Muscle of leg (tissue), 11 donors: Measurements from ENCODE around the gene NOC3L. TPM values are rescaled to one million over a fixed set of nuclear protein-coding genes. Genes with fewer than 3 reads are reported as not detected.

ENCODE experiments used
- DNase-seq: peaks from one replicate; pipeline ENCODE4 v3.0.0; 2013
- H3K27ac ChIP-seq: one replicate; pipeline ENCODE4 v1.5.1; 2013; ENCODE audit warnings: mild to moderate bottlenecking, low read length, control low read depth
- H3K27me3 ChIP-seq: one replicate; pipeline ENCODE4 v1.6.1; 2013; ENCODE audit warnings: low read length; ENCODE audit not compliant: control insufficient read depth, insufficient read depth
- H3K36me3 ChIP-seq: one replicate; pipeline ENCODE4 v1.6.1; 2013; ENCODE audit warnings: low read length; ENCODE audit not compliant: control insufficient read depth, insufficient read depth
- H3K4me1 ChIP-seq: one replicate; pipeline ENCODE4 v1.6.1; 2013; ENCODE audit warnings: low read length; ENCODE audit not compliant: control insufficient read depth, insufficient read depth
- H3K4me3 ChIP-seq: one replicate; pipeline ENCODE4 v1.5.1; 2013; ENCODE audit warnings: low read length, control low read depth
- H3K9me3 ChIP-seq: replicated peaks from 2 replicates; pipeline ENCODE4 v1.6.1; 2013; ENCODE audit warnings: low read depth, low read length; ENCODE audit not compliant: control insufficient read depth
- WGBS: methylation state at CpG from one replicate; pipeline ENCODE4 v1.1.5; 2013; ENCODE audit warnings: missing lambda C conversion rate; ENCODE audit not compliant: insufficient coverage; 5-methylcytosine and 5-hydroxymethylcytosine counted together
- polyA plus RNA-seq, 8 donors: library from polyadenylated mRNA; unstranded; fragments of 120-200 nt; gene quantifications; one replicate each; pipeline versions ENCODE4 v1.2.1 to v1.2.3, GENCODE V29; 2013; ENCODE audit warnings: inconsistent platforms in 1 of 8, low replicate concordance in 1 of 8; ENCODE audit not compliant: insufficient read length in 8 of 8, insufficient read depth in 1 of 8
- total RNA-seq: library from RNA; stranded (reverse); fragments of 120-200 nt; gene quantifications from one replicate; pipeline ENCODE4 v1.2.4, GENCODE V29; 2013

The NOC3L gene
- total and polyA plus RNA-seq, 9 donors: 11.9 to 20.6 (median 14.1) TPM

DNA sequence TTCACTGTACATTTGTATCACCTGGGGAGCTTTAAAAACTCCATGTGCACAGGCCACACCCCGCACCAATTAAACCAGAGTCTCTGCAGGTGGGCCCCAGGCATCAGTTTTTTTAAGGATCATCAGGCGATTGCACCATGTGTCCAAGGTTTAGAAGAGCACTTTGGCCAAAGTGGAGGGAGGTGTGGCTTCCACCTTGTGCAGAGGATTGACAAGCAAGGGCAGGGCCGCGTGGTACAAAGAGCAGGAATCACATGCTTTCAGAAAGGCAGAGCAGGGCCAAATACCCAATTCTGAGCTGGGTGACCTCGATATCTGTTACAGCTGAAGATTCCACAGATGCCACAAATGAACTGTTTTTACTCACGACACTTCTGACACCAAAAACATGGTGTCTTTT, 52.4 kb downstream of the NOC3L start:
- Histone ChIP-seq H3K27me3 (no peaks in the 10 kb centered on the region), H3K4me1 (peaks cover 4% of the 10 kb centered on the region), H3K27ac (no peak overlapping the region), H3K9me3 (no peaks in the 10 kb centered on the region), H3K36me3 (peaks cover 75% of the 10 kb centered on the region), H3K4me3 (no peak overlapping the region)
- 95% methylated on average over 6 of the region's 6 CpGs for WGBS
- no peak for DNase-seq

DNA sequence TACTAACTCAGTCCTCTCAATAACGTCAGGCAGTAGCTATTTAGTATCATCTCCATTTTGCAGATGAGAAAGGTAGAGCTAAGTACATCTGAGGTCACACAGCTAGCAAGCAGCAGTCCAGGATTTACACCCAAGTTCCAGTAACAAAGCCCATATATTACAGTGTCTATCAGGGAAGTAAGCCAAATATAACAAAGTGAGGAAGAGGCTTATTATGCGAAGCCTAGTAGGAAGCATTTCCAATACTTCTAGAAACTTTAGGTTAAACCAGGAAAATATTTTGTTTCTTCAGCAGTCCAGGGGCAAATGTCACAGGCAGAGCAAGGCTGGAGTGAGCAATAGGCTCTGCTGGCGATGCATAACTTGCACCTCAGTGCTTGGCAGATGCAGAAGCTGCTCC, 53.9 kb downstream of the NOC3L start:
- H3K27ac ChIP-seq: no peak overlapping the region
- no peak overlapping the region for H3K4me3 ChIP-seq
- 100% methylated on average over 1 of the region's 3 CpGs for WGBS
- H3K4me1 ChIP-seq: no peaks in the 10 kb centered on the region
- H3K27me3 ChIP-seq: no peaks in the 10 kb centered on the region
- no peaks in the 10 kb centered on the region for H3K9me3 ChIP-seq
- peak; percentile 24 for DNase-seq
- H3K36me3 ChIP-seq: peaks cover 80% of the 10 kb centered on the region

DNA sequence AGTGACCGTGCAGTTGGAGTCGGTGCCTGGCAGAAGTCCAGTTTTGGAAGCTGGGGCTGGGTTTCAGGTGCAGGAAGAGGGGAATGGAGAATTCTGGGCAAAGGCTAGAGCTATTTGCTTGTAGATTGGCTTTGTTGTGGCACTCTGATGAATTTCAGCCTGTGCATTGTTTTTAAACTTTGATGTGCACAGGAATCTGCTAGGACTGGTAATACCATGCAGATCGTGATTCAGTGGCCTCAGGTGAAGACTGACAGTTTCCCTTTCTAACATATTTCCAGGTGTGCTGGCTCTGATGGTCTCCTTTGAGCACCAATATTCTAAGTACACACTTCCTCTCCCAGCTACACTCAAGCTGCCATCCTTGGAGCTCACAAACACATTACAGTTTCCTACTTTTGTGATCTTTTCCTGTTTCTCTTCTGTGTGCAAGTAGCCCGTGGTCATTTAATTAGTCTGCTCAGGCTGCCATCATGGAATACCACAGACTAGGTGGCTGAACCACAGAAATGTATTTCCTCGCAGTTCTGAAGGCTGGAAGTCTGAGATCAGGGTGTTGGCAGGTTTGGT, 55.6 kb downstream of the NOC3L start:
- H3K4me1 ChIP-seq: no peaks in the 10 kb centered on the region
- 64% methylated on average over 3 of the region's 5 CpGs for WGBS
- H3K9me3 ChIP-seq: no peaks in the 10 kb centered on the region
- H3K27me3 ChIP-seq: no peaks in the 10 kb centered on the region
- H3K4me3 ChIP-seq: no peak overlapping the region
- no peak for DNase-seq
- no peak overlapping the region for H3K27ac ChIP-seq
- peaks cover 74% of the 10 kb centered on the region for H3K36me3 ChIP-seq

DNA sequence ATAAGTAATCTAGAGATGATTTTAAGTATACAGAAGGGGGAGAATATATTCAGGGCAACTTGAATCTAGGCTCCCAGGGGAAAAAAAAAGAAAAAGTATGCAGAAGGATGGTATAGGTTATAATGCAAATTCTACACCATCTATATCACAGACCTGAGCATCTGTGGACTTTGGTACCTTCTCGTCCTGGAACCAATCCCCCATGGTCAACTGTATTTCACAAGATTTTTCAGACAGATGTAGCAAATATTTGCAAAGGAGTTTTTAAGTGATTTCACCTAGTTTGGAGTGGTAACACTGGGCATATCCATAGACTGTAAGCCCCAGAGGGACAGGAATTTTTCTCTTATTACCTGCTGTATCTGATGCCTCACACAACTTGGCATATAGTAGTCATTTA, 58.8 kb downstream of the NOC3L start:
- Histone ChIP-seq H3K27me3 (no peaks in the 10 kb centered on the region), H3K4me1 (no peaks in the 10 kb centered on the region), H3K4me3 (no peak overlapping the region), H3K36me3 (peaks cover 67% of the 10 kb centered on the region), H3K9me3 (no peaks in the 10 kb centered on the region), H3K27ac (no peak overlapping the region)
- DNase-seq: no peak
- no CpG with 5 or more reads among the region's 1 CpG for WGBS

DNA sequence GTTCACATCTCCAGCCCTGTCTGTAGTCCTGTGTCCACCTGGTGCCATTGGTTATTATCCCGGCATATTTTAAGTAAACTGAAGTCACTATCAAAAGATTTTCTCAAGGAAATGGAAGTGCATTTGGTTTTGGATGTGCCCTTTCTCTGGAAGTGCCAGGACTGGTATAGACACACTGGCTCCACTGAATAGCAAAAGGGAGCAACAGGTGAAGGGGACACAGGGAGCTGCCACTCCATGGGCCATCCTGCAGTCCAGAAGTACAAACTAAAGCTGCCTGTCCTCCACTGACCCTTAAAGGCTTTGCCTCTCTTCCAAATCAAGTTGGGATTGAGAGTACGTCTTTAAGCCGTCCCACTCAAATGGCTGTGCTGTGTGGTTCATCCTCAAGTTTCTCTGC, 62.7 kb downstream of the NOC3L start:
- no peaks in the 10 kb centered on the region for H3K27me3 ChIP-seq
- no peak overlapping the region for H3K4me3 ChIP-seq
- no peaks in the 10 kb centered on the region for H3K9me3 ChIP-seq
- no peaks in the 10 kb centered on the region for H3K4me1 ChIP-seq
- peaks cover 57% of the 10 kb centered on the region for H3K36me3 ChIP-seq
- 85% methylated on average over 2 of the region's 3 CpGs for WGBS
- no peak overlapping the region for H3K27ac ChIP-seq
- no peak for DNase-seq

DNA sequence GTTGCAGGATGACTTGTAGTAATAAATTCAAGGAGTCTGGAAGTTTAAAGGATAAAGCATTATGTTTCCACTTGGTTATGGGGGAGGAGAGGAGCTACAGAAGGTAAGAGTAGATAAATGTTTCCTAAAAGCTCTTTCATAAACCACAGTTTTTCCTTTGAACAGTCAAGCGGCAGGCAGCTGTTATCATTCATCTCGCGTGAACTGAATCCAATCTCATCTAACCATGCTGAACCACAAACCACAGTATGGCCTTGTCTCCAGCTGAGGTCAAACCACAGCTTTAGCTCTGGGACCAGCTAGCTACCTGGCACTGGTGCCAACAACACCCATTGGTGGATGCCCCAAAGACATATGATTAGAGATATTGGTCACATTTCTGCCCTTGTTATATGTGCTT, 63.3 kb downstream of the NOC3L start:
- peaks cover 51% of the 10 kb centered on the region for H3K36me3 ChIP-seq
- no peaks in the 10 kb centered on the region for H3K4me1 ChIP-seq
- H3K27me3 ChIP-seq: no peaks in the 10 kb centered on the region
- H3K9me3 ChIP-seq: no peaks in the 10 kb centered on the region
- 81% methylated on average over 3 of the region's 3 CpGs for WGBS
- no peak overlapping the region for H3K27ac ChIP-seq
- no peak for DNase-seq
- H3K4me3 ChIP-seq: no peak overlapping the region

DNA sequence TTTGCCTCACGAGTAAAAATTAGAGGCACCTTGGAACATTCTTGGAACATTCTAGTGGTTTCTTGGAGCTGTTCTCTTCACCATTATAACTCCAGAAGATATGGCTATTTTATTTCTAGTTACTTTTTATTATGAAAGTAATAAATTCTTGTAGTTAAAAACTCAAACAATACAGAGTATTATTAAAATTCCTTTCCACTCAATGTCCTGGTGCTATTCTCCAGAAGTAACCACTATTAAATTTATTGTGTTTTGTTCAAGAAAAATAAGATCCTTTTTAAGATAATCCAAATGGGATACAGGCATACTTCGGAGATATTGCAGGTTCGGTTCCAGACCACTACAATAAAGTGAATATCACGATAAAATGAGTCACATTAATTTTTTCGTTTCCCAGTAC, 68.6 kb downstream of the NOC3L start:
- Histone ChIP-seq H3K27ac (peak overlapping the region; percentile 79), H3K4me1 (peaks cover 7% of the 10 kb centered on the region), H3K27me3 (no peaks in the 10 kb centered on the region), H3K4me3 (no peak overlapping the region), H3K9me3 (no peaks in the 10 kb centered on the region), H3K36me3 (peaks cover 26% of the 10 kb centered on the region)
- no CpG with 5 or more reads among the region's 5 CpGs for WGBS
- peak; percentile 40 for DNase-seq

DNA sequence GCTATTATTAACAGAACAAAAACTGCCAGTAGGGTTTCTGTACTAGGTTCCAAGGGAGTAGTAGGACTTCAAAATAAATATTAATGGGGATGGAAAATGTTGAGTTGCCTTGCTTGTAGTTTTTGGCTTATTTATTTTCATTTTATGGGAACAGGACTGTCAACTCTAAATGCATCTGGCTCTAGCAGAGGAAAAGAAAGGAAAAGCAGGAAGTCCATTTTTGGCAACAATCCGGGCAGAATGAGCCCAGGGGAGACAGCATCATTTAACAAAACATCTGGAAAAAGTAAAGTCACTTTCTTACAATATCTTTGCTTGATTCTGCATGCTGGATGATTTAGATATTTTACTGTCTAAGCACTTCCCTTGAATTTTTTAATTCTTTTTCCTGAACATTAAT, 69.4 kb downstream of the NOC3L start:
- H3K4me3 ChIP-seq: no peak overlapping the region
- H3K9me3 ChIP-seq: no peaks in the 10 kb centered on the region
- H3K4me1 ChIP-seq: peaks cover 7% of the 10 kb centered on the region
- H3K36me3 ChIP-seq: peaks cover 25% of the 10 kb centered on the region
- peak; percentile 99 for DNase-seq
- H3K27ac ChIP-seq: peak overlapping the region; percentile 83
- H3K27me3 ChIP-seq: no peaks in the 10 kb centered on the region
- no CpG with 5 or more reads among the region's 1 CpG for whole genome bisulfite sequencing

DNA sequence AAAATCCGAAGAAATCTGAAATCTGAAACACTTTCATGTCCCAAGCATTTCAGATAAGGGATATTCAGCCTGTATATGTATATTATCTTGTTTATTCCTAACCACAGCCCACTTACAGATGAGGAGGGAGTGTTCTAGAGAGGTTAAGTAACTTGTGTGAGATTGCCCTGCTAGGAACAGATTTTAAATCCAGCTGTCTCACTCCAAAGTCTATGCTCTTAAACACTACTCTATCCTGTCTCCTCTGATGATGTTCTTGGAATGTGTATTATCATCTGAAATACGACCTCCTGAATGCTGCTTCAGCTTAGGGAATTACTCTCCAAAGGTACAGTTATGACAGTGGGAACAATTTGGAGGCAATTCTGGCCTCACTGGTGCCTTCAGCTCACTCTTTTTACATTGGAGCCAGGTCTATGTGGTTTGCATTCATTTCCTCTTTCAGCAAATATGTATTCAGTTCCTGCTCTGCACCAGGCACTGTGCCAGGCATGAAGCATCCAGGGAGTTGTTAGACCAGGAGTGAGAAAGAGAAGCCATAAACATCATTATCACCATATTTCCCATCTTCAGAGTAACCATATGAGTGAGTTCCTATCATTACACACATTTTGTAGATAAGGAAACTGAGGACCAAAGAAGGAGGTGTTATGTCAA, 70.2 kb downstream of the NOC3L start:
- WGBS: 0% methylated on average over 1 of the region's 2 CpGs
- Histone ChIP-seq H3K27me3 (no peaks in the 10 kb centered on the region), H3K4me1 (peaks cover 7% of the 10 kb centered on the region), H3K4me3 (no peak overlapping the region), H3K27ac (peak overlapping the region; percentile 83), H3K36me3 (peaks cover 29% of the 10 kb centered on the region), H3K9me3 (no peaks in the 10 kb centered on the region)
- DNase-seq: peak; percentile 98

DNA sequence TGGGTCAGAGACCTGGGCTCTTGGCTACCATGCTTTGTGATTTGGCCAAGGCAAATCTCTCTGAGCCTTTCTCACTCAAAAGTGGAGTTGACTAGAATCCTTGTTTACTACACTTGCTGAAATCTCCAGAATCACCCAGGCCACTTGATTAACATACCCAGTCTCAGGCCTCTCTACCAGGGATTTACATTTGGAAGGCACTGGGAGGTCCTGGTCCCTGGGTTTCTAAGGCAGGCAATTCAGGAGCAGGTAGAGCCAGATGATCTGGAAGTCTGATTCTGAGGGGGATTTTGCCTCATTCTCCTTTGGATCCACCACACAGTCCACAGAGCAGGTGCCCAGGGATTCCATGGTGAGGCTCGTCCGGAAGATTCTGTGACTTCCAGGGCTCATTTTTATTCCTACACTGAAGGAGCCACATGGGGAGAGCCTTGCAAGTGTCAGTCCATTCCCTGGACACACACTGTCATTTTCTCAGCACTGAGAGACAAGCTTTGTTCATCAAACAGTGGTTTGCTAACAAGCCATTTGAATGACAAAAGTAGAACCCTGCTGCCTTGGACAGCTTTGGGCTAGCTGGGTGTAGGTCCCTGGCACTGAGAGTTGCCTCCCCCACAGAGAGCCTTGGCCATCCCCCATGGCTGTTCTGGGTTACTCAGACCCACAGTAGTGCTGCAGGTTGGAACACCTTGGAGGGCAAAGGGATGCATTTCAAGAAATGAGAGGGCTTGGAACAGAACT, 74.2 kb downstream of the NOC3L start:
- Histone ChIP-seq H3K27ac (no peak overlapping the region), H3K4me3 (no peak overlapping the region), H3K4me1 (peaks cover 7% of the 10 kb centered on the region), H3K36me3 (peaks cover 35% of the 10 kb centered on the region), H3K27me3 (no peaks in the 10 kb centered on the region), H3K9me3 (no peaks in the 10 kb centered on the region)
- no peak for DNase-seq
- WGBS: 86% methylated on average over 2 of the region's 2 CpGs
